H9 (cell line): Measurements from ENCODE around the gene SORBS1. TPM values are rescaled to one million over a fixed set of nuclear protein-coding genes. Genes with fewer than 3 reads are reported as not detected.

Source experiments
- DNase-seq: peaks from one replicate; pipeline ENCODE4 v3.0.0-alpha.2; 2017
- H2AFZ ChIP-seq: one replicate; pipeline ENCODE4 v1.6.1; 2013; ENCODE audit warnings: mild to moderate bottlenecking, low read length, control low read depth, moderate library complexity
- H2AK5ac ChIP-seq: 2 replicates; pipeline ENCODE4 v1.6.1; 2013; ENCODE audit warnings: low read length, control low read depth, mixed read lengths; ENCODE audit not compliant: insufficient read length
- H2BK120ac ChIP-seq: one replicate; pipeline ENCODE4 v1.6.1; 2013; ENCODE audit warnings: low read depth, mild to moderate bottlenecking, low read length, control low read depth, inconsistent platforms; ENCODE audit not compliant: poor library complexity, severe bottlenecking
- H2BK12ac ChIP-seq: 2 replicates; pipeline ENCODE4 v1.6.1; 2013; ENCODE audit warnings: low read length, control low read depth, mixed read lengths, low read depth; ENCODE audit not compliant: insufficient read length
- H2BK15ac ChIP-seq: 2 replicates; pipeline ENCODE4 v1.6.1; 2013; ENCODE audit warnings: low read depth, low read length, control low read depth
- H2BK20ac ChIP-seq: one replicate; pipeline ENCODE4 v1.6.1; 2013; ENCODE audit warnings: low read depth, mild to moderate bottlenecking, low read length, control low read depth, inconsistent platforms; ENCODE audit not compliant: poor library complexity, severe bottlenecking
- H2BK5ac ChIP-seq: 2 replicates; pipeline ENCODE4 v1.6.1; 2013; ENCODE audit warnings: low read length, control low read depth, mixed read lengths; ENCODE audit not compliant: insufficient read length
- H3K14ac ChIP-seq: 2 replicates; pipeline ENCODE4 v1.6.1; 2013; ENCODE audit warnings: low read length, control low read depth; ENCODE audit not compliant: insufficient read depth
- H3K18ac ChIP-seq: 2 replicates; pipeline ENCODE4 v1.6.1; 2013; ENCODE audit warnings: low read depth, mild to moderate bottlenecking, mixed read lengths, low read length, control low read depth; ENCODE audit not compliant: insufficient read length
- H3K23ac ChIP-seq: 2 replicates; pipeline ENCODE4 v1.6.1; 2013; ENCODE audit warnings: low read length, control low read depth, mixed read lengths, low read depth; ENCODE audit not compliant: insufficient read length
- H3K23me2 ChIP-seq: 2 replicates; pipeline ENCODE4 v1.6.1; 2013; ENCODE audit warnings: low read depth, mild to moderate bottlenecking, mixed read lengths, low read length, control low read depth; ENCODE audit not compliant: insufficient read length, poor library complexity, severe bottlenecking
- H3K27ac ChIP-seq: 2 replicates; pipeline ENCODE4 v1.5.1; 2013; ENCODE audit warnings: low read length, control low read depth, mixed read lengths, low read depth; ENCODE audit not compliant: insufficient read length
- H3K27me3 ChIP-seq: 2 replicates; pipeline ENCODE4 v1.6.1; 2013; ENCODE audit warnings: low read length, control low read depth, inconsistent platforms; ENCODE audit not compliant: insufficient read depth
- H3K4ac ChIP-seq: 2 replicates; pipeline ENCODE4 v1.6.1; 2013; ENCODE audit warnings: low read depth, mild to moderate bottlenecking, control low read depth, inconsistent platforms, low read length, moderate library complexity
- H3K4me1 ChIP-seq: 2 replicates; pipeline ENCODE4 v1.6.1; 2013; ENCODE audit warnings: low read length, control low read depth, inconsistent platforms; ENCODE audit not compliant: insufficient read depth
- H3K4me2 ChIP-seq: 2 replicates; pipeline ENCODE4 v1.6.1; 2013; ENCODE audit warnings: low read length, control low read depth, mixed read lengths; ENCODE audit not compliant: insufficient read length, insufficient read depth
- H3K56ac ChIP-seq: 2 replicates; pipeline ENCODE4 v1.6.1; 2013; ENCODE audit warnings: low read depth, mild to moderate bottlenecking, mixed read lengths, low read length, control low read depth; ENCODE audit not compliant: insufficient read length
- H3K79me1 ChIP-seq: 2 replicates; pipeline ENCODE4 v1.6.1; 2013; ENCODE audit warnings: low read depth, mild to moderate bottlenecking, moderate library complexity, low read length, control low read depth, inconsistent platforms; ENCODE audit not compliant: insufficient read depth, poor library complexity, severe bottlenecking
- H3K79me2 ChIP-seq: 2 replicates; pipeline ENCODE4 v1.6.1; 2013; ENCODE audit warnings: low read length, control low read depth, inconsistent platforms; ENCODE audit not compliant: insufficient read depth
- H3K9ac ChIP-seq: 2 replicates; pipeline ENCODE4 v1.6.1; 2013; ENCODE audit warnings: low read length, control low read depth, mixed read lengths; ENCODE audit not compliant: insufficient read length; ENCODE audit errors: extremely low read depth
- H3K9me3 ChIP-seq: one replicate; pipeline ENCODE4 v1.6.1; 2013; ENCODE audit warnings: low read depth, low read length, inconsistent platforms; ENCODE audit not compliant: control insufficient read depth
- H3T11ph ChIP-seq: one replicate; pipeline ENCODE4 v1.6.1; 2013; ENCODE audit warnings: mild to moderate bottlenecking, low read length, control low read depth, inconsistent platforms
- H4K20me1 ChIP-seq: one replicate; pipeline ENCODE4 v1.6.1; 2013; ENCODE audit not compliant: control insufficient read depth, insufficient read length, insufficient read depth
- H4K5ac ChIP-seq: 2 replicates; pipeline ENCODE4 v1.6.1; 2013; ENCODE audit warnings: low read depth, mild to moderate bottlenecking, mixed read lengths, low read length, control low read depth; ENCODE audit not compliant: insufficient read length
- H4K8ac ChIP-seq: replicated peaks from 2 replicates; pipeline ENCODE4 v1.6.1; 2013; ENCODE audit warnings: low read length, control low read depth, mixed read lengths, low read depth; ENCODE audit not compliant: insufficient read length
- H4K91ac ChIP-seq: 2 replicates; pipeline ENCODE4 v1.6.1; 2013; ENCODE audit warnings: low read depth, mild to moderate bottlenecking, moderate library complexity, mixed read lengths, low read length, control low read depth; ENCODE audit not compliant: insufficient read length
- H3K27ac Mint-ChIP-seq, 3 experiments: 2 replicates in 2 of 3; 3 replicates in 1 of 3; pipeline ENCODE4 v1.8.0; 2020 to 2021; ENCODE audit warnings: mixed read lengths in 3 of 3, mild to moderate bottlenecking in 1 of 3, moderate library complexity in 1 of 3
- H3K27me3 Mint-ChIP-seq: 2 replicates; pipeline ENCODE4 v1.8.0; 2021; ENCODE audit warnings: low read depth, mild to moderate bottlenecking, moderate library complexity, mixed read lengths
- H3K36me3 Mint-ChIP-seq, 3 experiments: 2 replicates in 2 of 3; 3 replicates in 1 of 3; pipeline ENCODE4 v1.8.0; 2020 to 2021; ENCODE audit warnings: low read depth in 3 of 3, mixed read lengths in 3 of 3; ENCODE audit not compliant: insufficient read depth in 1 of 3
- H3K4me1 Mint-ChIP-seq, 2 experiments: 2 replicates each; pipeline ENCODE4 v1.8.0; 2020; ENCODE audit warnings: mixed read lengths in 2 of 2
- H3K4me3 Mint-ChIP-seq, 2 experiments: 2 replicates in 1 of 2; 3 replicates in 1 of 2; pipeline ENCODE4 v1.8.0; 2020 to 2021; ENCODE audit warnings: mild to moderate bottlenecking in 2 of 2, mixed read lengths in 2 of 2, moderate library complexity in 1 of 2
- H3K9me3 Mint-ChIP-seq, 2 experiments: 2 replicates in 1 of 2; 3 replicates in 1 of 2; pipeline ENCODE4 v1.8.0; 2020; ENCODE audit warnings: mild to moderate bottlenecking in 2 of 2, mixed read lengths in 2 of 2, moderate library complexity in 1 of 2
- CTCF ChIP-seq: fragments of 200-600 bp; sonication (generic); conservative IDR thresholded peaks from 3 replicates; pipeline ENCODE4 v1.8.0; 2021; ENCODE audit warnings: antibody characterized with exemption, mild to moderate bottlenecking
- WGBS: extraction: QIAGEN DNeasy Blood & Tissue Kit; methylation state at CpG from one replicate; pipeline ENCODE4 v1.1.7; 2013; ENCODE audit warnings: missing lambda C conversion rate, low lambda C conversion rate, mixed read lengths; ENCODE audit not compliant: insufficient read length; ENCODE audit errors: extremely low coverage; 5-methylcytosine and 5-hydroxymethylcytosine counted together
- total RNA-seq: library from RNA; stranded (reverse); gene quantifications from 2 replicates; pipeline ENCODE4 v1.2.1, GENCODE V29; 2021

The SORBS1 gene
- total RNA-seq, 1 experiment from 2014 or later, result 24.3 TPM

DNA sequence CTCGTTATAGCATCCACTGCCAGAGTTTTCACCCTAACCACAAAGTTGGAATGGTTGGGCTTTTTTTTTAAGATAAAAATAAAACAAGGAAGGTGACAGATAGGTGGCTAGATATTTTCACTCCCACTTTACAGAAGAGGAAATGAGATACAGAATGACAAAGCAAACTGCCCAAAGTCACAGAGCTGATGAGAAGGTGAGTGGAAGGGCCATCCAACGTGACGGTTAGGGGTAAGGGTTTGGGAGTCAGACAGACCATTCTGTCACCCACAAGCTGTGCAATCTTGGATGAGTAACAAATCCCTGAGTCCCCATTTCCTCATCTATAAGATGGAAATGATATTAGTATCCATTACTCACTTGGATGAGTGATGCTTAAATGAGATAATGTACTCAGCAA lies 163.4 kb downstream of the SORBS1 start:
- Mint-ChIP-seq H3K27me3 (no peaks in the 10 kb centered on the region), H3K4me3 (no peak overlapping the region), H3K9me3 (no peaks in the 10 kb centered on the region), H3K4me1 (peaks cover 8 to 11% of the 10 kb centered on the region in 2 experiments; a peak in 3 of 4 replicates), H3K27ac (no peak overlapping the region), H3K36me3 (peaks cover 5 to 45% (median 30%) of the 10 kb centered on the region in 3 experiments; a peak in 5 of 7 replicates)
- no peak overlapping the region for H2BK20ac ChIP-seq
- H4K20me1 ChIP-seq, result no peaks in the 10 kb centered on the region
- H2BK12ac ChIP-seq, result no peak overlapping the region
- H3K23me2 ChIP-seq, result no peaks in the 10 kb centered on the region
- H3T11ph ChIP-seq, result no peak overlapping the region
- no peak overlapping the region for H3K9ac ChIP-seq
- H4K5ac ChIP-seq, result no peak overlapping the region
- H3K27ac ChIP-seq, result no peak overlapping the region
- H3K4me1 ChIP-seq, result no peaks in the 10 kb centered on the region
- H3K23ac ChIP-seq, result no peak overlapping the region
- H4K8ac ChIP-seq, result no peak overlapping the region
- H3K14ac ChIP-seq, result no peak overlapping the region
- H3K79me1 ChIP-seq, result no peaks in the 10 kb centered on the region
- no peak for DNase-seq
- no peak overlapping the region for H2AK5ac ChIP-seq
- H3K4me2 ChIP-seq, result no peak overlapping the region
- H4K91ac ChIP-seq, result no peak overlapping the region
- H3K27me3 ChIP-seq, result no peaks in the 10 kb centered on the region
- WGBS, result no CpG with 5 or more reads among the region's 3 CpGs
- no peak overlapping the region for H2BK15ac ChIP-seq
- H3K56ac ChIP-seq, result no peak overlapping the region
- TF ChIP-seq CTCF, result no peak
- no peaks in the 10 kb centered on the region for H3K79me2 ChIP-seq
- H3K9me3 ChIP-seq, result no peaks in the 10 kb centered on the region
- no peak overlapping the region for H2BK120ac ChIP-seq
- no peak overlapping the region for H2BK5ac ChIP-seq
- H2AFZ ChIP-seq, result no peak overlapping the region
- no peak overlapping the region for H3K18ac ChIP-seq
- H3K4ac ChIP-seq, result no peak overlapping the region
